ENCODE data around the gene STK35. TPM values are rescaled to one million over a fixed set of nuclear protein-coding genes. Genes with fewer than 3 reads are reported as not detected.

STK35 gene
- total RNA-seq, result 20.7 and 21.3 TPM in 2 replicates

DNA sequence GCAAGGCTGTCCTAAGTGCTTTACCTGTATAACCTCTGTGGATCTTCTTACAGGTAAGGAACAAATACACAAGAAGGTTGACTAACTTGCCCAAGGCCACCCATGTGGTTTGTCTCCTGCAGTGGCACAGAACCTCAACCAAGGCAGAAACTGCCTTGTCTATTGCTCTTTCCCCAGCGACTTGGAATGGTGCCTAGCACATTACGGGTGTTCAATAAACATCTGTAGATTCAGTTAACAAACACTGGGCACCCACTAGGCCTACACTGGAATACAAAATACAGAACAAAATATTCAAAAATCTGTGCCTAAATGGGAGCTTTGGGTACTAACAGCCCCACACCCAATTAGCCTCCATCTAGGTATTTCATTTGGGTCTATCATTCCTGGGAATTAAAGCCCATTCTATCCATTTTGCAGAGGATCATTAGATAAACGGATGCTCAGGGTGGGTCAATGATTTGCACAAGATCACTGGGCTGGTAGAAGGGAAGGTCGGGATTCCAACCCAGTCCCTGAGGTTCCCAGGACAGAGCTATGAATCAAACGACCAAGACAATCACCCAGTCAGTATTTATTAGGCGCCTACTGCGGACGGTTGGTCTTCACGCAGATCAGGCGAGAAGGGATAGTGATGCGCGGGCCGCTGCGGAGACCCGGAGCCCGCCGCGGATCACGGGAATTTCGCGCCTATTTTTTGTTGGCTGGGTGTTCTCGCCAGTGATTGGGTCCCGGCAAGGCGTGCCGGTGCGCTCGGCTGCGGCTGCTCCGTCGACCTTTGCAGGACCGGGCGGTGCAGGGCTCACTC is at the start of gene STK35:
Gene STK35 (plus strand): TSS at position 771 of the 808 bp plus-strand sequence. CDS start 55 bp downstream, outside the sequence.
- no peaks in the 10 kb centered on the region for H3K9me3 Mint-ChIP-seq
- H3K4me3 Mint-ChIP-seq, result peak within 1 kb of the TSS; percentile 92
- peaks cover 9% of the 10 kb centered on the region for H3K27me3 Mint-ChIP-seq (ENCODE audit: insufficient read depth)
- H3K36me3 Mint-ChIP-seq (ENCODE audit: low read depth), result peaks cover 17% of the 10 kb centered on the region
- peaks cover 36% of the 10 kb centered on the region for H3K4me1 Mint-ChIP-seq (ENCODE audit: low read depth)
- no peak for DNase-seq (ENCODE audit: low spot score)
- H3K27ac Mint-ChIP-seq, result peak within 1 kb of the TSS; percentile 100
- intact Hi-C loops (cut with micrococcal nuclease), result loop anchor here (2.0 to 5.0 kb wide), 6 partner anchors 351 to 1804 kb away; partner anchors contain the start of genes CSNK2A1, FAM110A, NOP56 and NSFL1C

GRCh38 chr20:2051946-2052345 is 49.7 kb upstream of the STK35 start:
- DNase-seq (ENCODE audit: low spot score), result no peak
- no peak overlapping the region for H3K4me3 Mint-ChIP-seq
- no peaks in the 10 kb centered on the region for H3K9me3 Mint-ChIP-seq
- H3K4me1 Mint-ChIP-seq (ENCODE audit: low read depth), result no peaks in the 10 kb centered on the region
- H3K36me3 Mint-ChIP-seq (ENCODE audit: low read depth), result no peaks in the 10 kb centered on the region
- H3K27me3 Mint-ChIP-seq (ENCODE audit: insufficient read depth), result peaks cover 2% of the 10 kb centered on the region
- intact Hi-C loops (cut with micrococcal nuclease), result no loop called here
- H3K27ac Mint-ChIP-seq, result no peak overlapping the region

GRCh38 chr20:2052741-2053140 is 48.9 kb upstream of the STK35 start:
- H3K27ac Mint-ChIP-seq, result no peak overlapping the region
- no peak for DNase-seq (ENCODE audit: low spot score)
- no peaks in the 10 kb centered on the region for H3K27me3 Mint-ChIP-seq (ENCODE audit: insufficient read depth)
- H3K9me3 Mint-ChIP-seq, result peaks cover under 1% of the 10 kb centered on the region
- no peaks in the 10 kb centered on the region for H3K4me1 Mint-ChIP-seq (ENCODE audit: low read depth)
- no peaks in the 10 kb centered on the region for H3K36me3 Mint-ChIP-seq (ENCODE audit: low read depth)
- intact Hi-C loops (cut with micrococcal nuclease), result no loop called here
- no peak overlapping the region for H3K4me3 Mint-ChIP-seq

DNA sequence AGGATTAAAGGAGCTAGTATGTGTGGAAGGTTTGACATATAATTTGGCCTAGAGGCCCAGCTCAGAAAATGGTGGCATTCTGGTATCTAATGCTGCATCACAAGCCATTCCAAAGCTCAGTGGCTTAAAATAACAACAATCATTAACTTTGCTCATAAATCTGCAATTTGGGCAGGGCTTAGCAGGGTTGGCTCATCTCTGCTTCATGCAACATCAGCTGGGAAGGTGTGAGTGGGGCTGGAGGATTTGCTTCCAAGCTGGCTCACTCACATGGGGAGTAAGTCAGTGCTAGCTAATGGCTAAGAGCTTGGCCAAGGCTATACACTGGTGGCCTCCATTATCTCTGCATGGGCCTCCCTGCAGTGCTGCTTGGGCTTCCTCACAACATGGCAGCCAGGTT is 48.0 kb upstream of the STK35 start:
- Mint-ChIP-seq H3K9me3 (peaks cover 4% of the 10 kb centered on the region), H3K4me3 (no peak overlapping the region), H3K27me3 (ENCODE audit: insufficient read depth) (no peaks in the 10 kb centered on the region), H3K4me1 (ENCODE audit: low read depth) (no peaks in the 10 kb centered on the region), H3K36me3 (ENCODE audit: low read depth) (no peaks in the 10 kb centered on the region), H3K27ac (no peak overlapping the region)
- no peak for DNase-seq (ENCODE audit: low spot score)
- intact Hi-C loops (cut with micrococcal nuclease), result no loop called here

- H3K36me3 Mint-ChIP-seq (ENCODE audit: low read depth), result no peaks in the 10 kb centered on the region
- H3K27ac Mint-ChIP-seq, result no peak overlapping the region
- no peaks in the 10 kb centered on the region for H3K4me1 Mint-ChIP-seq (ENCODE audit: low read depth)
- H3K4me3 Mint-ChIP-seq, result no peak overlapping the region
- no peaks in the 10 kb centered on the region for H3K27me3 Mint-ChIP-seq (ENCODE audit: insufficient read depth)
- DNase-seq (ENCODE audit: low spot score), result no peak
- intact Hi-C loops (cut with micrococcal nuclease), result no loop called here
- H3K9me3 Mint-ChIP-seq, result peaks cover 4% of the 10 kb centered on the region
Measured at GRCh38 chr20:2054911-2055310, 46.7 kb upstream of the STK35 start.

DNA sequence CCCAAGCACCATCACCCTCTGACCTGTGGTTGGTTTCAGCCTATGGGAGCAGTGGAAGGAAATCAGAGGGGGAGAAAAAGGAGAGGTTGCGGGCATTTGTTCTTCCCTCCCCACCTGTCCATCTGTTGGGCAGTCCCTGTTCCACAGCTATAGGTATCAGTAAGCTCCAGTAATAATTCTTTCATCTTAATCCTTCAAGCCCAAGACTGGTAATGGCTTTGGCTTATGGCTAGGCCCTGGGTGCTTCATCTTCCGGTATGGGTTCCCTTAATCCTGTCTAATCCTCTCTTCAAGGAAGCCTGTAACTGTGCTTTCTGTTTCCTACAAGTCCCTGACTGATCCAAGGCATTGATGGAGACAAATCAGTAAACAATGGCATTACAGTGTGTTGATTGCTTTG is 42.2 kb upstream of the STK35 start:
- no peak overlapping the region for H3K27ac Mint-ChIP-seq
- H3K9me3 Mint-ChIP-seq, result peaks cover 4% of the 10 kb centered on the region
- no peak overlapping the region for H3K4me3 Mint-ChIP-seq
- DNase-seq (ENCODE audit: low spot score), result no peak
- no peaks in the 10 kb centered on the region for H3K27me3 Mint-ChIP-seq (ENCODE audit: insufficient read depth)
- intact Hi-C loops (cut with micrococcal nuclease), result no loop called here
- H3K4me1 Mint-ChIP-seq (ENCODE audit: low read depth), result no peaks in the 10 kb centered on the region
- H3K36me3 Mint-ChIP-seq (ENCODE audit: low read depth), result no peaks in the 10 kb centered on the region

GRCh38 chr20:2065099-2065498 is 36.5 kb upstream of the STK35 start:
- Mint-ChIP-seq H3K9me3 (no peaks in the 10 kb centered on the region), H3K36me3 (ENCODE audit: low read depth) (no peaks in the 10 kb centered on the region), H3K4me1 (ENCODE audit: low read depth) (no peaks in the 10 kb centered on the region)

GRCh38 chr20:2066461-2067122 is 35.0 kb upstream of the STK35 start:
- H3K4me1 Mint-ChIP-seq (ENCODE audit: low read depth), result no peaks in the 10 kb centered on the region
- no peak overlapping the region for H3K27ac Mint-ChIP-seq

More at GRCh38 chr20:2065099-2065498, 36.5 kb upstream of the STK35 start:
- H3K4me3 Mint-ChIP-seq, result no peak overlapping the region
- DNase-seq (ENCODE audit: low spot score), result no peak
- intact Hi-C loops (cut with micrococcal nuclease), result no loop called here
- peaks cover 17% of the 10 kb centered on the region for H3K27me3 Mint-ChIP-seq (ENCODE audit: insufficient read depth)
- no peak overlapping the region for H3K27ac Mint-ChIP-seq

DNA sequence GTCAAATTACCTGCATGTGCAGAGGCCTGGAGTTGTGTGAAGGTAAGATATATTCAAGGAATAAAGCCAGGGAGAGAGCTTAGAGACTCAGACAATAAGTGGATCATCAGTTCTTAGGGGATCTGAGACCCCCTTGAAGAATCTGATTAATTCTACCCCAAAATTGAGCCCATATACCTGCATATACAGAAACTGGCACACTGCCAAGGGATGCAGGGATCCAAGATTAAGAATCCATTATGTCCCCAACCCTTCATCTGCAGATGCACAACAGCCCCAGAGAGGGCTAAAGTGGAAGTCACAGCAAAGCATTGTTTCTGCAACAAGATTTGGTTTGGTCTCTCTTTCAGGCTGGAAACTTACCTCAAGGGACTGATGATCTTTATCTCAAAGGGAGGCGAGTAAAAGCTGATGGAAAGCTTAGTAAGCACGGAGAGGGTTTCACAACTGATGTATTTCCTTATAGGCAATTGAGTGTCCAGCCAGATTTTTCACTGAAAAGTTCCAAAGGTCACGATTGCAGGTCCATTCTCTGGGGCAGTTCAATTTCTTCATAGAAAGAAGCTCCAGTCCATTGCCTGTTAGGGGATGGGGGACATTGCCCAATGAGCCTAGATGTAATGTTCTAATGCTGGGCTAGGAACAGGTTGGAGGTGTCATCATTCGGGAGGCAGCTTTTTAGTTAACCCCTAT is 20.9 kb upstream of the STK35 start:
- Mint-ChIP-seq H3K9me3 (no peaks in the 10 kb centered on the region), H3K4me1 (ENCODE audit: low read depth) (no peaks in the 10 kb centered on the region), H3K4me3 (no peak overlapping the region), H3K36me3 (ENCODE audit: low read depth) (no peaks in the 10 kb centered on the region), H3K27ac (no peak overlapping the region), H3K27me3 (ENCODE audit: insufficient read depth) (peaks cover 23% of the 10 kb centered on the region)
- DNase-seq (ENCODE audit: low spot score), result no peak
- intact Hi-C loops (cut with micrococcal nuclease), result no loop called here

More at GRCh38 chr20:2066461-2067122, 35.0 kb upstream of the STK35 start:
- Mint-ChIP-seq H3K36me3 (ENCODE audit: low read depth) (no peaks in the 10 kb centered on the region), H3K27me3 (ENCODE audit: insufficient read depth) (peaks cover 19% of the 10 kb centered on the region), H3K4me3 (no peak overlapping the region), H3K9me3 (no peaks in the 10 kb centered on the region)
- intact Hi-C loops (cut with micrococcal nuclease), result no loop called here
- DNase-seq (ENCODE audit: low spot score), result no peak

- no peak overlapping the region for H3K4me3 Mint-ChIP-seq
- H3K27ac Mint-ChIP-seq, result no peak overlapping the region
- peaks cover 25% of the 10 kb centered on the region for H3K27me3 Mint-ChIP-seq (ENCODE audit: insufficient read depth)
- DNase-seq (ENCODE audit: low spot score), result no peak
- no peaks in the 10 kb centered on the region for H3K9me3 Mint-ChIP-seq
- intact Hi-C loops (cut with micrococcal nuclease), result no loop called here
- no peaks in the 10 kb centered on the region for H3K4me1 Mint-ChIP-seq (ENCODE audit: low read depth)
- H3K36me3 Mint-ChIP-seq (ENCODE audit: low read depth), result no peaks in the 10 kb centered on the region
Measured at GRCh38 chr20:2084703-2085102, 16.9 kb upstream of the STK35 start.

GRCh38 chr20:2086177-2086979 is 15.2 kb upstream of the STK35 start:
- Mint-ChIP-seq H3K4me3 (no peak overlapping the region), H3K9me3 (no peaks in the 10 kb centered on the region), H3K27ac (no peak overlapping the region), H3K4me1 (ENCODE audit: low read depth) (no peaks in the 10 kb centered on the region), H3K27me3 (ENCODE audit: insufficient read depth) (peaks cover 31% of the 10 kb centered on the region), H3K36me3 (ENCODE audit: low read depth) (no peaks in the 10 kb centered on the region)
- intact Hi-C loops (cut with micrococcal nuclease), result no loop called here
- no peak for DNase-seq (ENCODE audit: low spot score)

DNA sequence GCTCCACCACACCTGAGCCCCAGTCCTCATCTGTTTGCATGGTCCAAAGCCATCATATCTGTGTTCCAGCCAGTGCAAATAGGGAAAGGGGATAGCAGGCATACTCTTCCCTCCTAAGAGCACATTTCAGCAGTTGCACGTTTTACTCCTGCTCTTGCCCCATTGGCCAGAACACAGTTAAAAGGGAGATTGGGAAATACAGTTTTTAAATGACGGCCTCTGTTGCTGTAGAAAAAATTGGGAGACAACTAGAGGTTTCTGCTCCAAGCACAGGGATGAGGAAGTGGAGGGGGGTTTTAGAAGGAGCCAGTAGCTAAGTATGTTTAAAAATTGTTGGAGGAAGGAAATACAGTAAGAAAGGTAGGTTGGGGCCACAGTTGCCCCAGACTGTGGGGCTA is 14.6 kb upstream of the STK35 start:
- Mint-ChIP-seq H3K4me3 (no peak overlapping the region), H3K36me3 (ENCODE audit: low read depth) (no peaks in the 10 kb centered on the region), H3K9me3 (no peaks in the 10 kb centered on the region), H3K27me3 (ENCODE audit: insufficient read depth) (peaks cover 27% of the 10 kb centered on the region), H3K27ac (no peak overlapping the region), H3K4me1 (ENCODE audit: low read depth) (no peaks in the 10 kb centered on the region)
- intact Hi-C loops (cut with micrococcal nuclease), result no loop called here
- no peak for DNase-seq (ENCODE audit: low spot score)

Measured in activated T-helper 1 cell treated with anti-CD3 and anti-CD28 coated beads, Interleukin-12 subunit alpha, Interleukin-12 subunit beta, Interleukin-2, Interleukin-4 antibody, amounts not matched to agents 30 ng/mL and 10 ng/mL and 1 ng/mL, durations not matched to agents 14 hours and 24 hours and 36 hours (primary cell).